MCF 10A (cell line): ENCODE data around the gene MPRIP. TPM values are rescaled to one million over a fixed set of nuclear protein-coding genes. Genes with fewer than 3 reads are reported as not detected.
A peak's percentile ranks its signal among the peaks of the same experiment; 100 is the strongest.

Experiments used
- BruUV-seq: library from RNA; stranded (reverse); fragments of 400-500 nt; replicated peaks from 2 replicates; lab custom pipeline; 2021; lab: Mats Ljungman, UMichigan
- CTCF ChIA-PET: fragments of 300-600 bp; sonication (Branson Sonifier 250); formaldehyde crosslinking; extraction: SDS; loops from one replicate; lab custom pipeline; 2021; ENCODE audit warnings: antibody characterized with exemption, inconsistent platforms; lab: Yijun Ruan, JAX
- POLR2A ChIA-PET: fragments of 300-600, 350-650 bp; sonication (Branson Sonifier 250); formaldehyde crosslinking; extraction: SDS; loops from one replicate; lab custom pipeline; 2020; ENCODE audit warnings: antibody characterized with exemption, inconsistent platforms; lab: Yijun Ruan, JAX
- DNase-seq: peaks from one replicate; pipeline ENCODE4 v3.0.0-alpha.2; 2018; ENCODE audit not compliant: unreplicated experiment
- H3K27ac Mint-ChIP-seq: one replicate; pipeline ENCODE4 v1.8.0; 2022; ENCODE audit warnings: mild to moderate bottlenecking, low read depth, mixed read lengths; ENCODE audit not compliant: unreplicated experiment
- H3K27me3 Mint-ChIP-seq: one replicate; pipeline ENCODE4 v1.8.0; 2022; ENCODE audit warnings: mixed read lengths; ENCODE audit not compliant: insufficient read depth, unreplicated experiment
- H3K36me3 Mint-ChIP-seq: one replicate; pipeline ENCODE4 v1.8.0; 2022; ENCODE audit warnings: mild to moderate bottlenecking, moderate library complexity, mixed read lengths; ENCODE audit not compliant: insufficient read depth, unreplicated experiment
- H3K4me1 Mint-ChIP-seq: one replicate; pipeline ENCODE4 v1.8.0; 2022; ENCODE audit warnings: mixed read lengths; ENCODE audit not compliant: insufficient read depth, unreplicated experiment
- H3K4me3 Mint-ChIP-seq: one replicate; pipeline ENCODE4 v1.8.0; 2022; ENCODE audit warnings: mild to moderate bottlenecking, moderate library complexity, mixed read lengths; ENCODE audit not compliant: unreplicated experiment
- H3K9me3 Mint-ChIP-seq: one replicate; pipeline ENCODE4 v1.8.0; 2022; ENCODE audit warnings: mixed read lengths; ENCODE audit not compliant: unreplicated experiment
- intact Hi-C: fragments of 100-400 bp; cut with micrococcal nuclease; formaldehyde crosslinking; loops from 2 replicates; pipeline ENCODE4 v1.14.1; 2022
- total RNA-seq: library from RNA; stranded (reverse); gene quantifications from 2 replicates; pipeline ENCODE4 v1.2.3, GENCODE V29; 2022
- TF ChIP-seq, protein P1 (sequence below): fragments of 200-600 bp; IDR thresholded peaks from one replicate; pipeline ENCODE4 v1.8.0; 2022; ENCODE audit warnings: antibody characterized with exemption, mild to moderate bottlenecking; ENCODE audit not compliant: unreplicated experiment

MPRIP gene
- total RNA-seq, 1 experiment from 2014 or later = 230 TPM

DNA sequence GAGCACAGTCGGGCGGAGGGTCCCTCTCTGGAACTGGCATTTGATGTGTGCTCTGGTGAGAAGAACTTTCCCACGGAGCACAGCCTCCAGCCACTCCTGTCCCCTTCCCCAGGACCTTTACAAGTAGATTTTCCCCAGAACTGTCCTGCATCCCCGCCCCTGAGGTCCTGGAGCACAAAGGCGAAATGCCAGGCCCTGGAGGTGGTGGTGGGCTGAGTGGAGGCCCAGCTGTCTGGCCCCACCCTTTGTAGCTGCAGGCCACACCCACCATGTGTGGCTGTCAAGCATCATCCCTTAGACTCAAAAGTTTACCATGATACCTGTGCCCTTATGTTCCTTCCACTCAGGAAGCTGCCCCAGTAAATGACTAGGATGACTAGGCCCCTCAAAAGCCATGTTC, 126.1 kb downstream of the MPRIP start:
- ChIA-PET POLR2A (interaction anchor here (1.2 kb wide), 1 partner anchor 37 kb away, joined by 6 read pairs; no protein-coding TSS in a partner anchor), CTCF (no interaction called here)
- no peak overlapping the region for H3K4me3 Mint-ChIP-seq
- TF ChIP-seq, protein P1, sequence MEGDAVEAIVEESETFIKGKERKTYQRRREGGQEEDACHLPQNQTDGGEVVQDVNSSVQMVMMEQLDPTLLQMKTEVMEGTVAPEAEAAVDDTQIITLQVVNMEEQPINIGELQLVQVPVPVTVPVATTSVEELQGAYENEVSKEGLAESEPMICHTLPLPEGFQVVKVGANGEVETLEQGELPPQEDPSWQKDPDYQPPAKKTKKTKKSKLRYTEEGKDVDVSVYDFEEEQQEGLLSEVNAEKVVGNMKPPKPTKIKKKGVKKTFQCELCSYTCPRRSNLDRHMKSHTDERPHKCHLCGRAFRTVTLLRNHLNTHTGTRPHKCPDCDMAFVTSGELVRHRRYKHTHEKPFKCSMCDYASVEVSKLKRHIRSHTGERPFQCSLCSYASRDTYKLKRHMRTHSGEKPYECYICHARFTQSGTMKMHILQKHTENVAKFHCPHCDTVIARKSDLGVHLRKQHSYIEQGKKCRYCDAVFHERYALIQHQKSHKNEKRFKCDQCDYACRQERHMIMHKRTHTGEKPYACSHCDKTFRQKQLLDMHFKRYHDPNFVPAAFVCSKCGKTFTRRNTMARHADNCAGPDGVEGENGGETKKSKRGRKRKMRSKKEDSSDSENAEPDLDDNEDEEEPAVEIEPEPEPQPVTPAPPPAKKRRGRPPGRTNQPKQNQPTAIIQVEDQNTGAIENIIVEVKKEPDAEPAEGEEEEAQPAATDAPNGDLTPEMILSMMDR = no peak
- no TSS peak for BruUV-seq
- H3K9me3 Mint-ChIP-seq = no peaks in the 10 kb centered on the region
- intact Hi-C loops = no loop called here
- H3K36me3 Mint-ChIP-seq = peaks cover 59% of the 10 kb centered on the region
- no peak overlapping the region for H3K27ac Mint-ChIP-seq
- H3K27me3 Mint-ChIP-seq = no peaks in the 10 kb centered on the region
- no peak for DNase-seq
- no peaks in the 10 kb centered on the region for H3K4me1 Mint-ChIP-seq

DNA sequence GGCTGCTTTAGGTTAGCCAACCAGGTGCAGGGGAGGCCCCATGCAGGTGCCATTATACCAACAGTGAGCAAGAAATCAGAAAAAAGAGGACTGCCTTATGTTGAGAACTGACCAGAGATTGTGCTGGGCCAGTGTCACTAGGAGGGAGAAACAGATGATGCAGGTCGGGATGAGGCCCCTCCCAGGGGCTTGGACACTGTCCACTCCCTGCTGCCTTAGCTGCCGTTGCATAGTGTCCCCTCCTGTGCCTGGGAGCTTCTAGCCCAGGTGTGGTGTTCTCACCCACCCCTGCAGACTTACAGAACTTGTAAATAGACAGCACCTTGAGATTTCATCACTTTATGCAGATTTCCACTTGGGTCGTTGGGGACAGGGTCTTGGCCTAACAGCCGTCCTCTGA, 127.1 kb downstream of the MPRIP start:
- intact Hi-C loops = no loop called here
- Mint-ChIP-seq H3K36me3 (peaks cover 61% of the 10 kb centered on the region), H3K4me3 (no peak overlapping the region), H3K27ac (no peak overlapping the region), H3K27me3 (no peaks in the 10 kb centered on the region), H3K4me1 (no peaks in the 10 kb centered on the region), H3K9me3 (no peaks in the 10 kb centered on the region)
- TF ChIP-seq, protein P1 = no peak
- BruUV-seq = no TSS peak
- no peak for DNase-seq
- ChIA-PET POLR2A (interaction anchor here (1.2 kb wide), 1 partner anchor 36 kb away, joined by 6 read pairs; no protein-coding TSS in a partner anchor), CTCF (no interaction called here)

DNA sequence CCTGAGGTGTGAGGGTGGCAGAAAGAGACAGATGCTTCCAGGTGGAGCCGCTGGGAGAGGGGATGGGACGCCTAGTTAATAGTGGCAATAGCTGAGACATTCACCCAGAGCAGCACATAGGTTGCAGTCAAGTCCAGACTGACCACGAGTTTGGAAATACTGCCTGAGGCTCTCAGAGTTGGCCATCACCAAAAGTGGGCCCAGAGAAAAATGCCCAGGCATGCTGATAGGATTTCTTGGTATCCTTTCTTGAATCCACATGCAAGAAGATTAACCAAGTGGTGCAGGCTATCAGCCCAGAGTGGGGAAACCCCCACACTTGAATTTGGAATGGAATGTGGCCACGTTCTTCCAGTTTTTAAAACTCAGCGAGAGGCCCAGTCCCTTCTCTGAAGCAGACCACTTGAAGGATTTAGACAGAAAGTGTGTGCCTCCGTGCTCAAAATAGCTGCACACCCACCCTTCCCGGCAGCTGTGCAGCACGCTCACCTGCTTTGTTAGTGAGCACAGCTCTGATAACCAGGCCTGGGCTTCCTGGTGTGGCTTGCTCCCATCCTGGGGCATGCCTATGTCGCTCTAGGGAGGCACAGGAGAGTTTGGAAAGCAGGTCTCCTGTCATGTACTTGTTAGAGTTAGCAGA, 128.2 kb downstream of the MPRIP start:
- DNase-seq = peak; percentile 38
- BruUV-seq = no TSS peak
- H3K4me3 Mint-ChIP-seq = no peak overlapping the region
- no peaks in the 10 kb centered on the region for H3K27me3 Mint-ChIP-seq
- TF ChIP-seq, protein P1 = no peak
- H3K27ac Mint-ChIP-seq = peak overlapping the region; percentile 67
- H3K9me3 Mint-ChIP-seq = no peaks in the 10 kb centered on the region
- no peaks in the 10 kb centered on the region for H3K4me1 Mint-ChIP-seq
- POLR2A ChIA-PET = no interaction called here
- peaks cover 61% of the 10 kb centered on the region for H3K36me3 Mint-ChIP-seq
- CTCF ChIA-PET = interaction anchor here (0.6 kb wide), 1 partner anchor 172 kb away, joined by 3 read pairs; no protein-coding TSS in a partner anchor
- intact Hi-C loops = no loop called here

DNA sequence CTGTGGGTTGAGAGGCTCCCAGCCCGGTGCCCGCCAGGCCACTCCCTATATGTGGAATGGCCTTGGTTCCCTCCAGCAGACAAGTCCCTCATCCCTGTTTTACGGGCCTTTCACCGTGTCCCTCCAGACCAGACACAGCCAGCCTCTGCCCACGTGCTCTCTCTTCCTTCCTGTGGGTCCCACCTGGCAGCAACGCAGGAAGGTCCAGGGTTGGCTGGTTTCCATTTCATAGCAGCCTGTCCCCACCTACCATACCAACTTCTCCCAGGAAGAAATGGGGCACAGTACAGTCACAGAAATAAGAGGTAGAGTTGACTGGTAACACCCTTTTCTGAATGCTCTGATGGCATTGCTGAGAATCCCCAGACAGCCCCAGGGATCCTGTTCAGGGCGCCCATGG, 128.9 kb downstream of the MPRIP start:
- no peaks in the 10 kb centered on the region for H3K4me1 Mint-ChIP-seq
- H3K27me3 Mint-ChIP-seq = no peaks in the 10 kb centered on the region
- DNase-seq = no peak
- H3K27ac Mint-ChIP-seq = peak overlapping the region; percentile 67
- ChIA-PET CTCF (interaction anchor here (0.6 kb wide), 1 partner anchor 172 kb away, joined by 3 read pairs; no protein-coding TSS in a partner anchor), POLR2A (no interaction called here)
- intact Hi-C loops = no loop called here
- peaks cover 59% of the 10 kb centered on the region for H3K36me3 Mint-ChIP-seq
- TF ChIP-seq, protein P1 = no peak
- H3K4me3 Mint-ChIP-seq = no peak overlapping the region
- BruUV-seq = no TSS peak
- no peaks in the 10 kb centered on the region for H3K9me3 Mint-ChIP-seq
